ENCODE data around the gene INPP4B. TPM values are rescaled to one million over a fixed set of nuclear protein-coding genes. Genes with fewer than 3 reads are reported as not detected.

INPP4B gene
- total RNA-seq, 1 experiment from 2014 or later, result 17.6 TPM

DNA sequence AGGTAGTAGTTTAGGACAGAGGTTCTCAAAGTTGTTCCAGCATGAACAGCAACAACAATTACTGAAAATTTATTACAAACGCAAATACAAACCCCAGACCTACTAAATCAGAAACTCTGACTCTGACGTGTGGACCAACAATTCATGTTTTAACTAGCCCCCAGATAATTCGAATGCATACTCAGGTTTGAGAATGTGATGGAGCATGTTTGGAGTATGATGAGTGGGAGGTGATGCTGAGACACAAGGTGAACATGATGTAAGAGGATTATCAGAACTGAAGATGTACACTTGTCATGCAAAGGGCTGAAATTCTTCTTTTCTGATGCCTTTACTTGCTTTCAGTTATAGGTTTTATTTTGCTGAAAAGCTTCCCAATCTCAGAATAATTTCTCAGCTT is 323.0 kb downstream of the INPP4B start:
- H3K36me3 Mint-ChIP-seq (ENCODE audit: insufficient read depth, unreplicated experiment), result no peaks in the 10 kb centered on the region
- H3K27me3 Mint-ChIP-seq (ENCODE audit: insufficient read depth, unreplicated experiment), result no peaks in the 10 kb centered on the region
- CTCF ChIA-PET, result no interaction called here
- no peaks in the 10 kb centered on the region for H3K4me1 Mint-ChIP-seq (ENCODE audit: insufficient read depth, unreplicated experiment)
- TF ChIP-seq, protein P1, sequence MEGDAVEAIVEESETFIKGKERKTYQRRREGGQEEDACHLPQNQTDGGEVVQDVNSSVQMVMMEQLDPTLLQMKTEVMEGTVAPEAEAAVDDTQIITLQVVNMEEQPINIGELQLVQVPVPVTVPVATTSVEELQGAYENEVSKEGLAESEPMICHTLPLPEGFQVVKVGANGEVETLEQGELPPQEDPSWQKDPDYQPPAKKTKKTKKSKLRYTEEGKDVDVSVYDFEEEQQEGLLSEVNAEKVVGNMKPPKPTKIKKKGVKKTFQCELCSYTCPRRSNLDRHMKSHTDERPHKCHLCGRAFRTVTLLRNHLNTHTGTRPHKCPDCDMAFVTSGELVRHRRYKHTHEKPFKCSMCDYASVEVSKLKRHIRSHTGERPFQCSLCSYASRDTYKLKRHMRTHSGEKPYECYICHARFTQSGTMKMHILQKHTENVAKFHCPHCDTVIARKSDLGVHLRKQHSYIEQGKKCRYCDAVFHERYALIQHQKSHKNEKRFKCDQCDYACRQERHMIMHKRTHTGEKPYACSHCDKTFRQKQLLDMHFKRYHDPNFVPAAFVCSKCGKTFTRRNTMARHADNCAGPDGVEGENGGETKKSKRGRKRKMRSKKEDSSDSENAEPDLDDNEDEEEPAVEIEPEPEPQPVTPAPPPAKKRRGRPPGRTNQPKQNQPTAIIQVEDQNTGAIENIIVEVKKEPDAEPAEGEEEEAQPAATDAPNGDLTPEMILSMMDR (IDR thresholded peaks at IDR 0.05; ENCODE audit: unreplicated experiment), result no peak
- POLR2A ChIA-PET, result interaction anchor here (0.6 kb wide), 1 partner anchor 316 kb away, joined by 3 read pairs; no protein-coding TSS in a partner anchor
- DNase-seq (ENCODE audit: unreplicated experiment), result no peak
- intact Hi-C loops (cut with micrococcal nuclease), result no loop called here
- H3K4me3 Mint-ChIP-seq (ENCODE audit: unreplicated experiment), result no peak overlapping the region
- no peak overlapping the region for H3K27ac Mint-ChIP-seq (ENCODE audit: low read depth, unreplicated experiment)
- BruUV-seq (replicated peaks), result no TSS peak
- H3K9me3 Mint-ChIP-seq (ENCODE audit: unreplicated experiment), result no peaks in the 10 kb centered on the region

DNA sequence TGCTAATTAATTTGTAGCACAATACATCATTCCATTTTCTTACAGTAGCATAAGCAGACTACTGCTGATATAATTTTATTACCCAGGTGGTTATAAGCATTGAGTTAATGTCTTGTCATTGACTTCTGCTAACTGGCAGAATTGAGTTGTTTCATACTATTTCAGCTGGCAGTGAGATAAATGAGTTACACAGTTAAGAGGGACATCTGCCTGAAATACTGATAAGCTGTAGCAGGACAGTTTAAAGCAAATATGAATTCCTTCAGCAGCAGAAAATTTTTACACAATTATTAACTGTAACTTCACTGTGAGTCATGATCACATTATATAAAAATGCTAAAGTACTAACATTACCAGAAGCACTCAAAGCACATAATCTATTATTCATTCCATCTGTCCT is 326.8 kb downstream of the INPP4B start:
- ChIA-PET CTCF (no interaction called here), POLR2A (interaction anchor here (1.1 kb wide), 1 partner anchor 113 kb away, joined by 3 read pairs; no protein-coding TSS in a partner anchor)
- H3K27ac Mint-ChIP-seq (ENCODE audit: low read depth, unreplicated experiment), result no peak overlapping the region
- intact Hi-C loops (cut with micrococcal nuclease), result no loop called here
- no peaks in the 10 kb centered on the region for H3K4me1 Mint-ChIP-seq (ENCODE audit: insufficient read depth, unreplicated experiment)
- no peak for DNase-seq (ENCODE audit: unreplicated experiment)
- H3K27me3 Mint-ChIP-seq (ENCODE audit: insufficient read depth, unreplicated experiment), result no peaks in the 10 kb centered on the region
- TF ChIP-seq, protein P1 (IDR thresholded peaks at IDR 0.05; ENCODE audit: unreplicated experiment), result no peak
- BruUV-seq (replicated peaks), result no TSS peak
- no peak overlapping the region for H3K4me3 Mint-ChIP-seq (ENCODE audit: unreplicated experiment)
- no peaks in the 10 kb centered on the region for H3K36me3 Mint-ChIP-seq (ENCODE audit: insufficient read depth, unreplicated experiment)
- no peaks in the 10 kb centered on the region for H3K9me3 Mint-ChIP-seq (ENCODE audit: unreplicated experiment)

DNA sequence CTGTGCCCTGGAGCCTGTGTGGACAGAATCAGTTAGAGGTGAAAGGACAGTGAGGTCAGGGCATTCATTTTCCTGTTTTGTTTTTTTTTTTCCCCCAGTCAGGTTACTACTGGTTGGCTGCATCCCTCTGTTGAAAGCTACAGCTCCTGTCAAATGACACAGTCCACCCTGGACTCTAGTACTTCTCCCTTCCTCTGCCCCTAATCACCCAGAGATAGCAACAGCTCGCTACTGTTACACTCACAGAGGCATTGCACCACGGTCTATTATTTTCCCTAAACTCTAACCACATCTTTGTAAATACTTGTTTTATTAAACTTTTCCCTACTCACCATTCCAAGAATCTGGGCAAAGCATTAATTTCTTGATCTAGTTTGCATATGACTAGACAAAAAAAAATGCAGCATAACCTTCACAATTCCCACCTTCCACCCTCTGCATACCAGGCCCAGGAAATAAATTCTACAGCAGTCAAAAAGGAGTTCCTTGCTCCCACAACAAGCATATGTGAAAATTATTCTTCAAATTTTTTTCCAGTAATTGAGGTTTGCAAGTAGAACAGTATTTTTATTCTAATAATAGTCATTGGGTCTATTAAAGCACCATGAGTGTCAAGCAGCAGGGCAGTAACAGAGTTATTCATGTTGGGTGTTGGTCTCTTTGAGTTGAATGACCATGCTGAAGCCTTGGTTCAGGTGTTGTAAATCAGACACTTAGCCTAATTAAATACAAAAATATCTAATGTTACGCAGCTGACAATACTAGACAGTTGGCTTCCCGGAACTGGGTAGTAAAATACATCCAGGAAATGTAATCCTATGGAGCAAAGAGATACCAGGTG is 329.2 kb downstream of the INPP4B start:
- Mint-ChIP-seq H3K36me3 (ENCODE audit: insufficient read depth, unreplicated experiment) (no peaks in the 10 kb centered on the region), H3K27ac (ENCODE audit: low read depth, unreplicated experiment) (no peak overlapping the region), H3K4me1 (ENCODE audit: insufficient read depth, unreplicated experiment) (no peaks in the 10 kb centered on the region), H3K27me3 (ENCODE audit: insufficient read depth, unreplicated experiment) (no peaks in the 10 kb centered on the region), H3K4me3 (ENCODE audit: unreplicated experiment) (no peak overlapping the region), H3K9me3 (ENCODE audit: unreplicated experiment) (no peaks in the 10 kb centered on the region)
- ChIA-PET CTCF (no interaction called here), POLR2A (no interaction called here)
- TF ChIP-seq, protein P1 (IDR thresholded peaks at IDR 0.05; ENCODE audit: unreplicated experiment), result no peak
- DNase-seq (ENCODE audit: unreplicated experiment), result no peak
- intact Hi-C loops (cut with micrococcal nuclease), result no loop called here
- BruUV-seq (replicated peaks), result no TSS peak

DNA sequence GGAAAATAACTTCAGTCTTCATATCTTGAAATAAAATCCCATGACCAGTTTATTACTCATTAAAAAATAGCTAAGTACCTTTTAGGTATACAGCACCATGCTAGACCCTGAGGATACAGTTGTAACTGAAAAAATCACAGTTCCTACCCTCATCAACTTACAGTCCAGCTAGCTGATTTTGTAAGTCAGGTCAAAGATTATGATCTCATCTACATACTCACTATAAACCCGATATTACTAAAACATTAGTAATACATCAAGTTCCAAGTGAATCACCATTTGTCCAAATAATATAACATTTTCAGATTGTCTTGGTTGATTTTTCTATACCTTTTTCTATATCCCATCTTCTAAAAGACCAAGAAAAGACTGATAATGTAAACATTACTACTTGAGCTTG is 333.9 kb downstream of the INPP4B start:
- CTCF ChIA-PET, result interaction anchor here (1.3 kb wide), 1 partner anchor 158 kb away, joined by 4 read pairs; no protein-coding TSS in a partner anchor
- H3K27ac Mint-ChIP-seq (ENCODE audit: low read depth, unreplicated experiment), result no peak overlapping the region
- BruUV-seq (replicated peaks), result no TSS peak
- POLR2A ChIA-PET, result no interaction called here
- TF ChIP-seq, protein P1 (IDR thresholded peaks at IDR 0.05; ENCODE audit: unreplicated experiment), result no peak
- H3K36me3 Mint-ChIP-seq (ENCODE audit: insufficient read depth, unreplicated experiment), result no peaks in the 10 kb centered on the region
- no peak for DNase-seq (ENCODE audit: unreplicated experiment)
- intact Hi-C loops (cut with micrococcal nuclease), result no loop called here
- no peaks in the 10 kb centered on the region for H3K27me3 Mint-ChIP-seq (ENCODE audit: insufficient read depth, unreplicated experiment)
- no peaks in the 10 kb centered on the region for H3K9me3 Mint-ChIP-seq (ENCODE audit: unreplicated experiment)
- H3K4me3 Mint-ChIP-seq (ENCODE audit: unreplicated experiment), result no peak overlapping the region
- H3K4me1 Mint-ChIP-seq (ENCODE audit: insufficient read depth, unreplicated experiment), result no peaks in the 10 kb centered on the region
